GM18858 (cell line): Measurements from ENCODE around the gene PDPR.
"Not testable (repeated sequence)": the region's sequence is repeated elsewhere in the genome, so short reads cannot be mapped to it uniquely, and the experiment has no call there.

Experiments
- ATAC-seq: cut with Tn5 transposase; IDR thresholded peaks from one replicate; pipeline ENCODE4 v1.9.1; 2021; ENCODE audit not compliant: unreplicated experiment

The PDPR gene

DNA sequence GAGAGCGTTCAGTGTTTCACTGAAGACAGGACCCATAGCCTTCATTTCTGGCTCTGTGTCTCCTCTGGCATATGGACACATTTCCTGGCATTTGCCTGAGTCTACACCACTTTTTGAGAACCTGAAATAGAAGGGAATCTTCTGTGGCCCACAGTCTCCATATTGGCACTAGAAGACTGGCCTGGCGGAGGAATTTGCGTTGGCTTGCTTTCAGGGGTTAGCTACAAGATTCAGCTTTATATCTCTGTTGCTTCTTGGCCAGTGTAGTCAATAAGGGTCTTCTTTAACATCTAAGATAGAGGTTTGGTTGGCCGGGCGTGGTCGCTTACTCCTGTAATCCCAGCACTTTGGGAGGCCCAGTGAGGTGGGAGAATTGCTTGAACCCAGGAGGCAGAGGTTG is 46.7 kb downstream of the PDPR start:
- ATAC-seq = no peak

GRCh38 chr16:70161350-70161749 is 47.2 kb downstream of the PDPR start:
- ATAC-seq = no peak

- no peak for ATAC-seq
These were observed 47.9 kb downstream of the PDPR start for GRCh38 chr16:70162041-70162451.

DNA sequence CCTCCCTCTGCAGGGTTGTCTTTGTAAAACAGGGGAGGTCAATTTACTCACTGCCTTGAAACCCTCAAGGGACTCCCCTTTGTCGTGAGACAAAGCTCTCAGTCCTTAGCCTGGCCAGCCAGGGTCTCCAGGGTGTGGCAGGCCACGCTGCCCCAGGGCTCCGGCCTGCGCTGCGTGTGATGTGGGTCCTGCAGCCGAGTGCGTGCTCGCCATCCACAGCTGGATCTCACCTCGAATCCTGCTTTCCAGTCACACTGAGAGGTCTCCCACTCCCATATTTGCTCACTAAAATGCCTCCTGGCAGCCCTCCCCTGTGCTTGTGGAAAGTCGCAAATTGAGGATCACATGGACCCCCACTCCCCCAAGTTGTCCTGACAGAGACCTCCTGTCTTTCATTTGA is 49.5 kb downstream of the PDPR start:
- ATAC-seq = no peak

DNA sequence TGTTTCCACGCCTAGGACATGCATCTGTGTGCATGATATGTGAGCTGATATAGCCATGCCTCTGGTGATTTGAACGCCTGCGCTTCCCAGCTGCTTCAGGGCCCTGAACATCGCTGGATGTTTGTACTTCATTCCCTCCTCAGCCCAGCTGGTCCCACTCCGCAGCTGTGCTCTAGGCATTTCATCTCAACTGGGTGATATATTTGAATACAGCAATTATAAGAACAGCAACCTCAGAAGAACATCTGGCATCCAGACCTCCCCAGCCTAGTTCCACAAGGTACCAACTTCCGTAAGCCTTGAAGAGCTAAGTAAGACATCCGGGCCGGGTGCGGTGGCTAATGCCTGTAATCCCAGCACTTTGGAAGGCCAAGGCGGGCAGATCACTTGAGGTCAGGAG is 52.6 kb downstream of the PDPR start:
- not testable (repeated sequence) for ATAC-seq

GRCh38 chr16:70173212-70173837 is 59.2 kb downstream of the PDPR start, which contains the start of gene CLEC18C:
Gene CLEC18C (plus strand): TSS chr16:70173787. CDS start chr16:70174279, 492 bp downstream.
- not testable (repeated sequence) for ATAC-seq

- not testable (repeated sequence) for ATAC-seq
These were observed 59.8 kb downstream of the PDPR start for GRCh38 chr16:70173916-70174315.

DNA sequence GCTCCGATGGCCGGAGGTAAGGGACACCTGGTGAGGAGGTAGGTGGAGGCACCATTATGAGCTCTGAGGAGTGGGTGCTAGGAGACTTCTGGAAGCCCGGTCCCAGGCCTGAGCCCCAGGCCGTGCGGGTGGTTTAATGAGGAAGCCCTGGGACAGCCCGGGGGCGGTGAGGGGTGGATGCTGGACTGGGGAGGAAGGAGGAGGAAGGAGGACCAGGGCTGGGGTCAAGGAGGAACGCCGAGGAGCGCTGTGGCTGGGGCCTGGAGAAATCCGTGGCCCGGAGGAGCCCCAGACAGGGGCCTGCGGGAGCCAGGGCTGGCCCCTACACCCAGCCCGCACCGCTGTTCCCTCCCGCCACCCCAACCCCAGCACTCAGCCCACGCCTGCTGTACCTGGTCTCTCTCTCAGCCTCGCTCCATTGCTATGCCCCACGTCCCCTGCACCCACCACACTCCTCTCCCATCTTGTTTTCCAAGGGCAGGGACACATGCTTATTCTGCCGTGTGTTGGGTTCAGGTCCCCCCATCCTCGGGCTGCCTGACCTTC is 60.3 kb downstream of the PDPR start:
- not testable (repeated sequence) for ATAC-seq

- not testable (repeated sequence) for ATAC-seq
These were observed 73.9 kb downstream of the PDPR start for GRCh38 chr16:70187858-70188607.

- ATAC-seq = not testable (repeated sequence)
These were observed 74.4 kb downstream of the PDPR start for GRCh38 chr16:70188608-70188915.

GRCh38 chr16:70190574-70190973 is 76.4 kb downstream of the PDPR start:
- ATAC-seq = not testable (repeated sequence)

- ATAC-seq = not testable (repeated sequence)
These were observed 82.7 kb downstream of the PDPR start for GRCh38 chr16:70196683-70197300.

DNA sequence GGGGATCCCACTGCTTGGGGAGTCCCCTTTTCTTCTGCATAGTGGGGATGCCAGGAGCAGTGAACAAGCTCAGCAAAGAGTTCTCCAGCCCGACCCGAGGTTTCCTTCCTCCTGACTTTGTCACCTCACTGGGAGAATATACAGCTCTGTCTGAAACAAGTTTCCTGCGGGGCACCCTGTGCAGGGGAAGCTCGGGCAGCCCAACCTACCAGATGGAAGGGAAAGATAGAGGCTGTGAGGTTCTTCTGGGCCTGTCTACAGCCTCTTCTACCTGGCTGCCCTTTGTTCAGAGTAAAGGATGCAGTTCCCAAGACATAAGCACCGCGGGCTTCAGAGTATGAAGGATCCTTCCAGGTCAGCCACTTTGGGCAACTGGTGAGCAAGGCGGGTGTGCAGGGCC is 83.5 kb downstream of the PDPR start:
- ATAC-seq = not testable (repeated sequence)

DNA sequence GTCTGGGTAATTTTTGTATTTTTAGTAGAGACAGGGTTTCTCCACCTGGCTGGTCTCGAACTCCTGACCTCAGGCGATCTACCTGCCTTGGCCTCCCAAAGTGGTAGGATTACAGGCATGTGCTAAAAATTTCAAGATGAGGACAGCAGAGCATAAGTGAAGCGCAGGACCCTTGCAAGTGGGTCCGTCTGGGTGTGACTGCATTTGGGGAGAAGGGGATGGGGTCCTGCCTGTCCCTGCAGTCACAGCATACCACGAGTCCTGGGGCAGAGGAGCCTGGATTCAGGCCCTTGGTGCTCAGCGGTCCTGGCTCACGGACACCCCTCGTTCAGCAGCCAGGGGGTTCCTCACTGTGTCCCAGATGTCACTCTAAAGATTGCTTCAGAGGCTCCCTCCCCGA is 84.1 kb downstream of the PDPR start:
- ATAC-seq = not testable (repeated sequence)

- ATAC-seq = not testable (repeated sequence)
These were observed 84.5 kb downstream of the PDPR start for GRCh38 chr16:70198666-70199065.

- not testable (repeated sequence) for ATAC-seq
These were observed 85.0 kb downstream of the PDPR start for GRCh38 chr16:70199170-70199569.

DNA sequence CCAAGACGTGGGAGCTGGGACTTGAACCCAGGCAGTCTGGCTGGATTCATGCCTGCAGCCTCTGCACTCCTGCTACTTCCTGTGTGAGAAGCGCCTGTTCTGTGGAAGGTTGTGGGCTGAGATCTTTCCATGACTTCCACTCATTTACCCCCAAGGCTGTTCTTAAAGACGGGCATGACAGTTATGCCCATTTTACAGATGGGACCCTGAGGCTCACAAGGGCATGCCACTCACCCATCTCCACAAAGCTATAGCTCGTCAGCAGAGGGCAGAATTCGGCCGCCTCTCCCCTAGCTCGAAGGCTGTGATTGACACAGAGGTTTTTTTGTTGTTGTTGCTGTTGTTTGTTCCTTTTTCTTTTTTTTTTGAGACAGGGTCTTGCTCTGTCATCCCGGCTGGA is 85.9 kb downstream of the PDPR start:
- not testable (repeated sequence) for ATAC-seq

DNA sequence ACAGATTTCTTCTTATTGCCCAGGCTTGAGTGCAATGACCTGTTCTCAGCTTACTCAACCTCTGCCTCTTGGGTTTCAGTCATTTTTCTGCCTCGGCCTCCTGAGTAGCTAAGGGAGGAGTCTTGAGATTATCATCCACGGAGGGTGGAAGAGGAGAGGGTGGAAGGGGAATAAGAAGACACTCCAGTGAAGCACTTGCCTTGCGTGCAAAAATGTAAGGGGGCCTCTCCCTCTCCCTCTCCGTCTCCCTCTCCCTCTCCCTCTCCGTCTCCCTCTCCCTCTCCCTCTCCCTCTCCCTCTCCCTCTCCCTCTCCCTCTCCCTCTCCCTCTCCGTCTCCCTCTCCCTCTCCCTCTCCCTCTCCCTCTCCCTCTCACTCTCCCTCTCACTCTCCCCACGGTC is 89.4 kb downstream of the PDPR start:
- ATAC-seq = not testable (repeated sequence)

DNA sequence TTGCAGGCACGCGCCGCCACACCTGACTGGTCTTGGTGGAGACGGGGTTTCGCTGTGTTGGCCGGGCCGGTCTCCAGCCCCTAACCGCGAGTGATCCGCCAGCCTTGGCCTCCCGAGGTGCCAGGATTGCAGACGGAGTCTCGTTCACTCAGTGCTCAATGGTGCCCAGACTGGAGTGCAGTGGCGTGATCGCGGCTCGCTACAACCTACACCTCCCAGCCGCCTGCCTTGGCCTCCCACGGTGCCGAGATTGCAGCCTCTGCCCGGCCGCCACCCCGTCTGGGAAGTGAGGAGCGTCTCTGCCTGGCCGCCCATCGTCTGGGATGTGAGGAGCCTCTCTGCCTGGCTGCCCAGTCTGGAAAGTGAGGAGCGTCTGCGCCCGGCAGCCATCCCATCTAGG is 89.9 kb downstream of the PDPR start:
- ATAC-seq = not testable (repeated sequence)

DNA sequence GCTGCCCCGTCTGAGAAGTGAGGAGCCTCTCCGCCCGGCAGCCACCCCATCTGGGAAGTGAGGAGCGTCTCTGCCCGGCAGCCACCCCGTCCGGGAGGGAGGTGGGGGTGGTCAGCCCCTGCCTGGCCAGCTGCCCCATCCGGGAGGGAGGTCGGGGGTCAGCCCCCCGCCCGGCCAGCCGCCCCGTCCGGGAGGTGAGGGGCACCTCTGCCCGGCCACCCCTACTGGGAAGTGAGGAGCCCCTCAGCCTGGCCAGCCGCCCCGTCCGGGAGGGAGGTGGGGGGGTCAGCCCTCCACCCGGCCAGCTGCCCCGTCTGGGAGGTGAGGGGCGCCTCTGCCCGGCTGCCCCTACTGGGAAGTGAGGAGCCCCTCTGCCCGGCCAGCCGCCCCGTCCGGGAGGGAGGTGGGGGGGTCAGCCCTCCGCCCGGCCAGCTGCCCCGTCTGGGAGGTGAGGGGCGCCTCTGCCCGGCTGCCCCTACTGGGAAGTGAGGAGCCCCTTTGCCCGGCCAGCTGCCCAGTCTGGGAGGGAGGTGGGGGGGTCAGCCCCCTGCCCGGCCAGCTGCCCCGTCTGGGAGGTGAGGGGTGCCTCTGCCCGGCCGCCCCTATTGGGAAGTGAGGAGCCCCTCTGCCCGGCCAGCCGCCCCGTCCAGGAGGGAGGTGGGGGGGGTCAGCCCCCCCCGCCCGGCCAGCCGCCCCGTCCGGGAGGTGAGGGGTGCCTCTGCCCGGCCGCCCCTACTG is 90.7 kb downstream of the PDPR start:
- ATAC-seq = not testable (repeated sequence)

- ATAC-seq = not testable (repeated sequence)
These were observed 92.2 kb downstream of the PDPR start for GRCh38 chr16:70206382-70206781.
